GM21528 (cell line): ENCODE results near the gene DCAF8.

Experiments
- ATAC-seq: cut with Tn5 transposase; IDR thresholded peaks from one replicate; pipeline ENCODE4 v1.9.1; 2021; ENCODE audit warnings: mild to moderate bottlenecking, moderate library complexity; ENCODE audit not compliant: unreplicated experiment, low FRiP score

DCAF8 gene

GRCh38 chr1:160267284-160267991 lies 5.1 kb upstream of the DCAF8 start:
- no peak for ATAC-seq

GRCh38 chr1:160264795-160265307 lies 2.5 kb upstream of the DCAF8 start:
- no peak for ATAC-seq

GRCh38 chr1:160261556-160261892 lies 825 bp downstream of the DCAF8 start:
- ATAC-seq, result peak; percentile 31

DNA sequence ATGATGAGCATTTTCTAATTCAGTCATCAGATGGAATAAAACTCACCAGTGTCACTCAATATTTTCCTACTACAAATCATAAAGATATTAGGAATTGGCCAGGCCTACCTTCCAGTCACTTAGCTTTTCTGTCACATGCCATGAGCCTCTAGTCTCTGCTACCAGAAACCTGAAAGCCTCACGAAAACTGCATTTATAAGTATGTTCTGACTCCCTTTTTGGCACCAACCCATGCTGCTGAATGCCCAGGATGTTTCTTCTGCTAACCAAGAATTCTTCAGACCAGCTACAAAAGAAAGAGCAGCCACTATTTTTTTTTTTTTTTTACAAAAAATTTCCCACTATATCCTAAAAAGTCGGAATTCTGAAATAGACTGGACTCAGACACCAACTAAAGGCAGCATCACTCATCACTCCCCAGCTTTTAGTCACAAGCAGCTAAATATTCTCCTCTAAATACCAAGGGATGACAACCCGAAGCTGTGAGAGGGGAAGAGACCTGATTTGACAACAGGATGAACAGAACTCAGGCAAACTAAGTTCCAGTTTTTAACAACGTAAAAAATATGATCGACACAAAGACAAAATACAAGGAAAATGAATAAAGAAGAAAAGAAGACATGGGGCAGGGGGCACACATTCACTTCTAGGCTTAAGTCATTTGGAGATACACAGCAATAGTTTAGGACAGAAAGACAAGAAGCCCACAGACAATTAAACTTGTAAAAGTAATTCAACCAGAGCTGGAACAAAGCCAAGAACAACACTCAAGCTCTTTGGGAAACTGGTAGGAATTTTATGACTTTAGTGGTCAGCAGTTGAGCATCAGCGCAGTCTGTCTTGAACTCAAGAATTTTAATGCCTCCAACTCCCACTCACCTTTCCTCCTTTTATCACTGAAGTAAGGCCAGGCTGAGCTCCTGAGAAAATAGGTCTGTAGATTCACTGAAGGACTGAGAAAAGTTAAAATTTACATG lies 1.7 kb downstream of the DCAF8 start:
- no peak for ATAC-seq

GRCh38 chr1:160258177-160258798 lies 4.1 kb downstream of the DCAF8 start:
- ATAC-seq, result no peak

DNA sequence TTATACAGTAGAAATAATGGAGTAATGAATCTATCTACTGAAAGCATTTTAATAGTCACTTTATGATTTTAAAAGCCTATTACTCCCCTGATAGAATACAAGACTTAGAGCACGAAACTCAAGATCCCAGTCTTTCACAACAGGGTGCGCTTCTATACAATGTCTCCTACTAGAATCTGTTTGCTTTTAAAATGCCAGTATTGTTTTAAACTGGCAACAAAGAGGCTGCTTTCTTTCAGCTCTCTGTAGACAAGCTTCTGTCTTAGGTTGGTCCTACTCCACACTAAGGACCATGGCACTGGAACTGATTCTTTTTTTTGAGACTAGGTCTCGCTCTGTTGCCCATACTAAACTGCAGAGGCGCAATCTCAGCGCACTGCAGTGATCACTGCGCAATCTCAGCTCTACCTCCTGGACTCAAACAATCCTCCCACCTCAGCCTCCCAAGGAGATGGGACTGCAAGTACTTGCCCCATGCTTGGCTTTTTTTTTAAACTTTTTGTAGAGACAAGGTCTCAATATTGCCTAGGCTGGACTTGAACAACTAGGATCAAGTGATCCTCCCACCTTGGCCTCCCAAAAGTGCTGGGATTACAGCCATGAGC lies 4.8 kb downstream of the DCAF8 start:
- ATAC-seq, result no peak

GRCh38 chr1:160256396-160257046 lies 5.8 kb downstream of the DCAF8 start:
- no peak for ATAC-seq

DNA sequence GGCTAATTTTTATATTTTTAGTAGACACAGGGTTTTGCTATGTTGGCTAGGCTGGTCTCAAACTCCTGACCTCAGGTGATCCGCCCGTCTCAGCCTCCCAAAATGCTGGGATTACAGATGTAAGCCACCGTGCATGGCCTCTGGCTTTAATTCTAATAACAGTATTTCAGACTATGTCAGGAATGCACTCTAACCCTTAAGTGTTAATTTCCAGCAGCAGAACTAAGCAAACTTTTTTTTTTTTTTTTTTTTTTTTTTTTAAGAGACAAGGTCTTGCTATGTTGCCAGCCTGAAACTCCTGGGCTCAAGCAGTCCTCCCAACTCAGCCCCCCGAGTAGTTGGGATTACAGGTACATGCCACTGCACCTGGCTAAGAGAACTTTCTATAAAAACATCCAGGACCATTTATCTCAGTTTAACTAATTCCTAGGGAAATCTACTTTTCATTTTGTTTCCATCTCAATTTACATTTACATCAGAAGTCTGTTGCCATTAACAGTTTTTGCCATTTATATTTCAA lies 6.5 kb downstream of the DCAF8 start:
- no peak for ATAC-seq

GRCh38 chr1:160251687-160252526 lies 10.4 kb downstream of the DCAF8 start:
- ATAC-seq, result peak; percentile 63

DNA sequence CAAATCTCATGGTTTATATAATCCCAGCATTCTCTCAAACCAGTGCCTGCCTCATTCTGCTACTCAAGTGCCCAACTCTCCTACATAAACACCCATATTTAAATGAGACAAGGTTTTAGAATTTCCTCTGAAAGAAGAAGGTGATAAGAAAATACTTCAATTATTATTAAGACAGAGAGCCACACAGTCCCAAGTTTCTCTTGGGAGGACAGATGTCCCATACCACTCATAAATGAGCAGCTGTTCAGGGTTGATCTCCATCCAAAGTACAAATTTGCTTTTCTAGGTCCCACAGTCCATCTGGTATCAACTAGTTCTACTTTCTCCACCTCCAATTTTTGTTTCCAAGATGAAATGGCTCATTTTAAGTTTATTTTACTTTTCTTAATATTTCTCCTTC lies 11.3 kb downstream of the DCAF8 start:
- ATAC-seq, result no peak

DNA sequence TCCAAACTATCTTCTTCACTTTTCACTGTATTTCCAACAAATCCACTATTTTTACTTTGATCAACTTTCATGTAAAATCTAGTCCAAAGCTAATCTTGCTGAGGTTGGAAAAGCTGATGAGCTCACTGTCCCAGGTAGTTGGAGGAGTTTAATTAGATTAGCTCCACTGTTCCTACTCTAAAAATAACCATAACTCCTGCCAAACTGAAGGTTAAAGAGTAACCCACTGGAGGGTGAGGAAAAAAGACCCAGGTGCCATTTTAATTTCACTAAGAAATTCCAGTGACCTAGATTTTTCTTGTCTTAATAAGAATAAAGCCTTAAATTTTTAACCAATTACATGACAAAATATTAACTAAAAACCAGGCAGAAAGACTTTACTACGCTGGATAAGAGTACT lies 15.3 kb downstream of the DCAF8 start:
- no peak for ATAC-seq

GRCh38 chr1:160245434-160245833 lies 16.9 kb downstream of the DCAF8 start:
- no peak for ATAC-seq

GRCh38 chr1:160244209-160244608 lies 18.1 kb downstream of the DCAF8 start:
- no peak for ATAC-seq

GRCh38 chr1:160243767-160244166 lies 18.6 kb downstream of the DCAF8 start:
- no peak for ATAC-seq

GRCh38 chr1:160239582-160240299 lies 22.6 kb downstream of the DCAF8 start:
- no peak for ATAC-seq

- ATAC-seq, result no peak
These were observed 23.9 kb downstream of the DCAF8 start for GRCh38 chr1:160238408-160238807.

DNA sequence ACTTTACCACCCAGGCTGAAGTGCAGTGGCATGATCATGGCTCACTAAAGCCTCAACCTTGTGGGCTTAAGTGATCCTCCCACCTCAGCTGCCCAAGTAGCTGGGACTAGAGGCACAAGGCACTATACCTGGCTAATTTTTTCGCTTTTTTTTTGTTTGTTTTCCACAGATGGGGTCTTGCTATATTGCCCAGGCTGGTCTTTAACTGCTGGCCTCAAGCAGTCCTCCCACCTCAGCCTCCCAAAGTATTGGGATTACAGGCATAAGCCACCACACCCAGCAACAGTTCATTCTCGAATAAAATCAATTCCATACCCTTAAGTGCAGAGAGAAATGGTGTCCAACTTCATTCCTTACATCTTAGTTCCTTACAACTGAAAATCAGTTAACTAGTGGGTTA lies 24.8 kb downstream of the DCAF8 start:
- ATAC-seq, result no peak

- no peak for ATAC-seq
These were observed 25.5 kb downstream of the DCAF8 start for GRCh38 chr1:160236806-160237205.
